DND-41 (cell line): ENCODE data around the gene CRY2.

Source experiments
- ATAC-seq: fragments of 200-7000 bp; cut with Tn5 transposase; 3 replicates; pipeline ENCODE4 v1.9.1; 2021; ENCODE audit warnings: low read depth; ENCODE audit not compliant: insufficient read depth
- DNase-seq: peaks from one replicate; pipeline ENCODE4 v3.0.0-alpha.2; 2020
- H2AFZ ChIP-seq: 2 replicates; pipeline ENCODE4 v1.6.0; 2012; ENCODE audit warnings: low read depth, low read length
- H3K27ac ChIP-seq: 2 replicates; pipeline ENCODE4 v1.5.1; 2012; ENCODE audit warnings: low read length, inconsistent platforms
- H3K27me3 ChIP-seq: fragments of 200-600 bp; sonication (generic); 2 replicates; pipeline ENCODE4 v1.6.0; 2012; ENCODE audit warnings: low read length, mild to moderate bottlenecking, inconsistent platforms; ENCODE audit not compliant: insufficient read depth, poor library complexity
- H3K36me3 ChIP-seq: 2 replicates; pipeline ENCODE4 v1.5.1; 2012; ENCODE audit warnings: low read length, inconsistent platforms; ENCODE audit not compliant: insufficient read depth
- H3K4me1 ChIP-seq: 2 replicates; pipeline ENCODE4 v1.5.1; 2012; ENCODE audit warnings: mild to moderate bottlenecking, low read length; ENCODE audit not compliant: insufficient read depth
- H3K4me2 ChIP-seq: 2 replicates; pipeline ENCODE4 v1.6.0; 2012; ENCODE audit warnings: mild to moderate bottlenecking, moderate library complexity, low read length, inconsistent platforms; ENCODE audit not compliant: insufficient read depth
- H3K4me3 ChIP-seq, 2 experiments: fragments of 200-600 bp in 1 of 2; shearing (Covaris generic) in 1 of 2; 2 replicates each; pipeline ENCODE4 v1.5.1; 2012 to 2016; ENCODE audit warnings: inconsistent platforms in 2 of 2, low read length in 2 of 2, mild to moderate bottlenecking in 2 of 2, low read depth in 1 of 2, moderate library complexity in 1 of 2
- H3K79me2 ChIP-seq: 2 replicates; pipeline ENCODE4 v1.6.0; 2012; ENCODE audit warnings: low read length, inconsistent platforms; ENCODE audit not compliant: insufficient read depth
- H3K9ac ChIP-seq: 2 replicates; pipeline ENCODE4 v1.6.0; 2012; ENCODE audit warnings: low read depth, mild to moderate bottlenecking, inconsistent platforms, low read length, moderate library complexity
- H3K9me3 ChIP-seq: 2 replicates; pipeline ENCODE4 v1.5.1; 2012; ENCODE audit warnings: low read length, moderate library complexity, mild to moderate bottlenecking, inconsistent platforms; ENCODE audit not compliant: insufficient read depth, severe bottlenecking
- H4K20me1 ChIP-seq: 2 replicates; pipeline ENCODE4 v1.6.0; 2012; ENCODE audit warnings: low read length; ENCODE audit not compliant: insufficient read depth
- EZH2 ChIP-seq: IDR thresholded peaks from 3 replicates; pipeline ENCODE4 v1.6.1; 2012; ENCODE audit warnings: borderline replicate concordance, low read depth, mild to moderate bottlenecking, moderate library complexity, low read length, inconsistent platforms; ENCODE audit not compliant: severe bottlenecking
- TF ChIP-seq, protein P1 (sequence below): IDR thresholded peaks from 2 replicates; pipeline ENCODE4 v1.5.1; 2012; ENCODE audit warnings: borderline replicate concordance, low read length, moderate library complexity, mild to moderate bottlenecking; ENCODE audit not compliant: poor library complexity, severe bottlenecking; ENCODE audit errors: extremely low read depth

CRY2 gene

DNA sequence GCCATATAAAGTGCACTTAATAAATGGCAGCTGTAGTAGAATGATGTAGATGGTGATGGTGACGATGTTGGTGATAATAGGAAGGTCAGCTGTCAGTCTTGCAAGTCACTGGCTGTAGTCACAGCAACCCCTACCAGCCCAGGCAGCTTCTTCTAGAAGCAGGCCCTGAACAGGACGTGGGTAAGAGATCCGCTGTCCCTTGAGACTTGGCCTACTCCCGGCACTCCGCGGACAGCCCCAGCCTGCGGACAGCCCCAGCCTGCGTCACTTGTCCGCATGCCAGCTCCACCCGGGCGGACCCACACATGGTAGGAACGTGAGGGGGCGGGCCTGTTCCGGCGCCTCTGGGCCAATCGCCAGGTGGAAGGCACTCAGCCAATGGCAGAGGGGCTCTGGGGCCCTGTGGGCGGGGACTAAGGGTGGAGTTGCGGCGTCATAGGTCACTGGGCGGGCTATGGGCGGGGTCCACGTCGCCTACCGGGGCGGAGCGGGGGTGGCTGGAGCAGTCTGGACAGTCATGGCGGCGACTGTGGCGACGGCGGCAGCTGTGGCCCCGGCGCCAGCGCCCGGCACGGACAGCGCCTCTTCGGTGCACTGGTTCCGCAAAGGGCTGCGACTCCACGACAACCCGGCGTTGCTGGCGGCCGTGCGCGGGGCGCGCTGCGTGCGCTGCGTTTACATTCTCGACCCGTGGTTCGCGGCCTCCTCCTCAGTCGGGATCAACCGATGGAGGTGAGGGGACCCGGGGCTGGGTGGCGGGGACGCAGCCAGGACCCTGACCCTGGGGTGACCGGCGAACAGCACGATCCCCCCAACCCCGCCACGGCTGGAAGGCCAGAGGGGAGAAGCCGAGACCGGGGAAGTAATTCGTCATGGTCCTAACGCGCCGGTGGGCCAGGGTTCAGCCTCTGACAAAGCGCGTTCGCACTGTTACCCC lies at the start of gene CRY2:
CRY2 (plus strand) TSS at position 502 of the 937 bp plus-strand sequence; CDS start at position 518, 16 bp downstream.
- no peak for TF ChIP-seq EZH2
- TF ChIP-seq, protein P1, sequence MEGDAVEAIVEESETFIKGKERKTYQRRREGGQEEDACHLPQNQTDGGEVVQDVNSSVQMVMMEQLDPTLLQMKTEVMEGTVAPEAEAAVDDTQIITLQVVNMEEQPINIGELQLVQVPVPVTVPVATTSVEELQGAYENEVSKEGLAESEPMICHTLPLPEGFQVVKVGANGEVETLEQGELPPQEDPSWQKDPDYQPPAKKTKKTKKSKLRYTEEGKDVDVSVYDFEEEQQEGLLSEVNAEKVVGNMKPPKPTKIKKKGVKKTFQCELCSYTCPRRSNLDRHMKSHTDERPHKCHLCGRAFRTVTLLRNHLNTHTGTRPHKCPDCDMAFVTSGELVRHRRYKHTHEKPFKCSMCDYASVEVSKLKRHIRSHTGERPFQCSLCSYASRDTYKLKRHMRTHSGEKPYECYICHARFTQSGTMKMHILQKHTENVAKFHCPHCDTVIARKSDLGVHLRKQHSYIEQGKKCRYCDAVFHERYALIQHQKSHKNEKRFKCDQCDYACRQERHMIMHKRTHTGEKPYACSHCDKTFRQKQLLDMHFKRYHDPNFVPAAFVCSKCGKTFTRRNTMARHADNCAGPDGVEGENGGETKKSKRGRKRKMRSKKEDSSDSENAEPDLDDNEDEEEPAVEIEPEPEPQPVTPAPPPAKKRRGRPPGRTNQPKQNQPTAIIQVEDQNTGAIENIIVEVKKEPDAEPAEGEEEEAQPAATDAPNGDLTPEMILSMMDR: no peak
- peak; percentile 90 for ATAC-seq
- H3K4me2 ChIP-seq: peak within 1 kb of the TSS; percentile 74

DNA sequence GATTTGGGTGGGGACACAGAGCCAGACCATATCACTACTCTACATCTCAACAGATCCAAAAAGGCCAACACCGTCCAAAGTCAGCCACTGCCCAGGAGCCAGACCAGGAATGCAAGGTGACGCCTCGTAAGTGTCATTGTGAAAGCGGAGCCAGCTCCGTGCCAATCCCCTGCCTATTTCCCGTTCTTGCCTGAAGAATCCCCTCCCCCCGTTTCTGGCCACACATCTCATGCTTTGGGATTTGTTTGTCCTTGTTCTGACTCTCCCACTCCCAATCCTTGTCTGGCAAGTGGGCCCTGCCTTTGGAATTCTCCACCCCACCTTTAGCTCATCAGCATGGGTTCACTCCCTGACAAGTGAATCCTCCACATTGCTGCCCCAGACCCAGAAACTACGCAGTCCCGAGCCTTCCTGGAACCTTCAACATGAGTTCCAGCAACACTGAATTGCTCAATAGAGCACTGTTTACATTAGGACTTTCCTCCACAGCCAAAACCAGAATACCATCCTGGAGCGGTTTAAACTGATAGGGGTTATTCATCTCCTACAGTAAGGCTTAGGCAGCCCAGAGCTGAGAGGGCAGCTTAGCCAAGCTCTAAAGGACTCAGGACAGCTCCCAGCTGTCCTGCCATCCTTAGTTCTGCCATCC lies 48.4 kb upstream of the CRY2 start:
- H3K27me3 ChIP-seq: no peaks in the 10 kb centered on the region
- H3K9ac ChIP-seq: no peak overlapping the region
- no peaks in the 10 kb centered on the region for H3K36me3 ChIP-seq
- H3K27ac ChIP-seq: no peak overlapping the region
- H4K20me1 ChIP-seq: no peaks in the 10 kb centered on the region
- no peaks in the 10 kb centered on the region for H3K79me2 ChIP-seq
- H2AFZ ChIP-seq: no peak overlapping the region
- ATAC-seq: no peak
- no peak overlapping the region for H3K4me3 ChIP-seq
- no peak overlapping the region for H3K4me2 ChIP-seq
- no peak for DNase-seq
- no peaks in the 10 kb centered on the region for H3K9me3 ChIP-seq
- peaks cover 3% of the 10 kb centered on the region for H3K4me1 ChIP-seq
- no peak for TF ChIP-seq EZH2
- TF ChIP-seq, protein P1: no peak

More for the DNA sequence above, at the start of gene CRY2:
- peaks cover 43% of the 10 kb centered on the region for H3K79me2 ChIP-seq
- no peaks in the 10 kb centered on the region for H3K36me3 ChIP-seq
- no peaks in the 10 kb centered on the region for H3K9me3 ChIP-seq
- H3K27ac ChIP-seq: peak within 1 kb of the TSS; percentile 54
- H3K27me3 ChIP-seq: no peaks in the 10 kb centered on the region
- peaks cover 24% of the 10 kb centered on the region for H4K20me1 ChIP-seq
- H2AFZ ChIP-seq: peak within 1 kb of the TSS; percentile 63
- peak; percentile 97 for DNase-seq
- H3K4me1 ChIP-seq: peaks cover 35% of the 10 kb centered on the region
- H3K4me3 ChIP-seq: peak within 1 kb of the TSS; percentile 73 to 81
- peak within 1 kb of the TSS; percentile 67 for H3K9ac ChIP-seq

DNA sequence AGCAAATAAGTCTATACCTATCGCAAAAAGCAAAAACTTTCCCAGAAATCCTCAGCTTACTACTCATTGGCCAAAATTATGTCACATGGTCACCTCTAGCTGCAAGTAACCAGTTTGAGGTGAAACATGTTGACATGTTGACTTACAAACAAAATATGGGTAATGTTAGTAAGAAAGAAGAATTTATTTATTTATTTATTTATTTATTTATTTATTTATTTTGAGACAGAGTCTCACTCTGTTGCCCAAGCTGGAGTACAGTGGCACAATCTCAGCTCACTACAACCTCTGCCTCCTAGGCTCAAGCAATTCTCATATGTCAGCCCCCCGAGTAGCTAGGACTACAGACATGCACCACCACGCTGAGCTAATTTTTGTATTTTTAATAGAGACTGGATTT lies 47.7 kb upstream of the CRY2 start:
- Histone ChIP-seq H3K36me3 (no peaks in the 10 kb centered on the region), H2AFZ (no peak overlapping the region), H3K27me3 (no peaks in the 10 kb centered on the region), H3K4me3 (no peak overlapping the region), H4K20me1 (no peaks in the 10 kb centered on the region), H3K9ac (no peak overlapping the region), H3K9me3 (no peaks in the 10 kb centered on the region), H3K79me2 (no peaks in the 10 kb centered on the region), H3K27ac (no peak overlapping the region), H3K4me2 (no peak overlapping the region), H3K4me1 (peaks cover 9% of the 10 kb centered on the region)
- DNase-seq: no peak
- ATAC-seq: no peak
- TF ChIP-seq, protein P1: no peak
- TF ChIP-seq EZH2: no peak
